GM21515 (cell line): ENCODE results near the gene RIC3.

Source experiments
- ATAC-seq: cut with Tn5 transposase; IDR thresholded peaks from one replicate; pipeline ENCODE4 v1.9.1; 2021; ENCODE audit not compliant: unreplicated experiment

Gene RIC3

DNA sequence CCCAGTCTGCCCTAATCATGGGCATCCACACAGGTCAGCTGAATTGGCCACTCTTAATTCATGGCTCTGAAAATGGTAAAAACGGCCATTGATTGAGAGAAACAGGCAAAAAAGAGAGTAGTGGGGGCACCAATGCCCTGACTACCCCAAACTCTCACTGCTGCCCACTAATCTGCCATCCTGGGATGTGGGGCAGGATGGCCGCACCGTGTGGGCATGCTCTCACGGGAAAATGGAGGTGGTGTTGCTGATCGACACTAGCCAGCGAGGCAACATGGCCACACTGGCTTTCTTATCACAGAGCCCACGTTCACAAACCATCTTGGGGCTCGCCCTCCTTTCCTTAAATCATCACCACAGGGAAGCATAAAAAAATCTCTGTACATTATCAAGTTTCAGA is 99.1 kb downstream of the RIC3 start:
- ATAC-seq = no peak

DNA sequence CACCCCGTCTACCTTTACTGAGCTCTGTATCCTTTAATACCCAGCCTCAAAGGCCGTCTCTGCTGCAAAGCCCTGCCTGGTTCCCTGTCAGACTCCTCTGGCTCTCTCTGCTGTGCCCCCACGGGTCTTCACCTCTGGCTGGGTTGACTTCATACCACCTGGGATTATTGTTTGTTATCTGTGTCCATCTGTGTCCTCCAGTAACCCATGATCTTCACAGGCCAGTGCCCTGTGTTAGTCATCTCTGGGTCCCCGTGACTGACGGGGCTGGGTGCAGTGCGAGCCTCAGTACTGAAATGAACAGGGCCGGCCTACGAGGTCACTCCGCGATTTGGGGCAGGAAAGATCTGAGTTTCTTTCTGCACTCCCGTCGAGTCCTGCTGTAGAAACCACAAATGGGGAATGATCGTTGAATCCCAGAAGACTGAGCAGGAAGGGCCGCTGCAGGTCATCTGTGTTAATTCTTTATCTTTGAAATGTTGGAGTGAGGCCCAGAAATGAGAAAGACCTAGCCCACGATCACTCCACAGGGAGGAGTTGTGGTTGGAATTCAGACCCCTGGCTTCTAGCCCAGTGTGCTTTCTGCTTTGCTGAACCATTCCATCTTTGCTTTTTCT is 100.1 kb downstream of the RIC3 start:
- no peak for ATAC-seq

DNA sequence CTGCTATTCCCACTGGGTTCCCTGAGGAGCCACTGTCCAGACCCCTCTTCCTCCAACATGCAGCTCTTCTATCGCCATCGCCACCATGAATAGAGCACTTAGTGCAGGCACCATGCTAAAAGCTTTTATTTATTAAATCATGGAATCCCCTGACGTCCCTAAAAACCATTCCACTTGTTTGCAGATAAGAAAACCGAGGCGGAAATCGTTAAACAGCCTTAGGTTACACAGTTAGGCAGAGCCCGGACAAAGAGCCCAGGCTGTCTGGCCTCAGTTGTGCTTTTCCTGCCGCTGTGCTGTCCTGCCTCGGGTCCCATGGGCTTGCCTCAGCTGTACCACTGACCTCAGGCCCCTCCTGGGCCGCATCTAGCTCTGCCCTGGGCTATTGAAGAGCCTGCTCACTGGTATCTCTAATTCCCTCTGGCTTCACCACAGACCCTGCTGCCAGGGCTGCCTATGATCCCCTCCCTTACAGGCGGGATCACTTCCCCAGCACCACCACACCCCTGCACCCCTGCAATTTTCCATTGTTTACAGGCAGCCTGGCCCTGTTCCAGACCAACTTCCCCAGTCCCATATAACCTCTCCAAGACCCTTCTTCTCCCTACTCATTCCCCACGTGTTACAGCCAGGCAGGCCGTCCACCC is 100.8 kb downstream of the RIC3 start:
- no peak for ATAC-seq

DNA sequence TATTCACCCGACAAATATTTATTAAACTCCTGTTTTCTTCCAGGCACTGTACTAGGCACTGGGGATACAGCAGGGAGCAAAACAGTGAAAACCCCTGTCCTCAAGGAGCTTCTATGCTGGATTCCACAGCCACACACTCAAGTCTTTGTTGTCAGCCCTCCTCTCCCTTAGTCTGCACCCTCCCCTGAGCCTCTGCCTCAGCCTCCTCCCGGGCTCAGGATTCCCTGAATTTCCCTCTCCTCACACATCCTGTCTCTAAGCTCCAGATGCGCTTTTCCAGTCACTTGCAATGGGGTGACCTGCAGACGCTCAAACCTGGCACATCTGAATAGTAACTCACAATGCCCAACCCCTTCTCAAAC is 101.3 kb downstream of the RIC3 start:
- ATAC-seq = no peak

DNA sequence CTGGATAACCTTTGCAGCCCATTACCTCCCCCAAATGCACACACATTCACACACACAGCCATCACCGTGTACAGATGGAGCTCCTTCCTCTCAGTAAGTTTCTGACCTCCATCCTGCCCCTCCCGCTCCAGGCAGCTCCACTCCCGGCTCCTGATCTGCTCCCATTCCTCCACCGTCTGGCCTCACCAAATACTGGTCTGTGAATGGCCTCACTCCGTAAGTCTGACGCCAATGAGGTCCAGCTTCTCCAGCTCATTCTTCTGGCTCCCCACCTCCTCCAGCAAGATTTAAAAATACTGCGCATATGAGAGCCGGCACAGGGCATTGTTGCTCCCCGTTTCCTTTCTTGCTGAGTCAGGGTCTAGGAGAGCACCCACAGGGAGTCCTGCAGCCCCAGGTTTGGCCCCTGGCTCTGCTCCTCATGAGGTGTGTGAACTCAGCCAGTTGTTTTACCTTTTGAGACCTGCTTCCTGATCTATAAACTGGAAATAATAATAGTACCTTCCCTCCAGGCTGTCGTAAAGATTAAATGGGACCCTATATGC is 101.8 kb downstream of the RIC3 start:
- no peak for ATAC-seq

DNA sequence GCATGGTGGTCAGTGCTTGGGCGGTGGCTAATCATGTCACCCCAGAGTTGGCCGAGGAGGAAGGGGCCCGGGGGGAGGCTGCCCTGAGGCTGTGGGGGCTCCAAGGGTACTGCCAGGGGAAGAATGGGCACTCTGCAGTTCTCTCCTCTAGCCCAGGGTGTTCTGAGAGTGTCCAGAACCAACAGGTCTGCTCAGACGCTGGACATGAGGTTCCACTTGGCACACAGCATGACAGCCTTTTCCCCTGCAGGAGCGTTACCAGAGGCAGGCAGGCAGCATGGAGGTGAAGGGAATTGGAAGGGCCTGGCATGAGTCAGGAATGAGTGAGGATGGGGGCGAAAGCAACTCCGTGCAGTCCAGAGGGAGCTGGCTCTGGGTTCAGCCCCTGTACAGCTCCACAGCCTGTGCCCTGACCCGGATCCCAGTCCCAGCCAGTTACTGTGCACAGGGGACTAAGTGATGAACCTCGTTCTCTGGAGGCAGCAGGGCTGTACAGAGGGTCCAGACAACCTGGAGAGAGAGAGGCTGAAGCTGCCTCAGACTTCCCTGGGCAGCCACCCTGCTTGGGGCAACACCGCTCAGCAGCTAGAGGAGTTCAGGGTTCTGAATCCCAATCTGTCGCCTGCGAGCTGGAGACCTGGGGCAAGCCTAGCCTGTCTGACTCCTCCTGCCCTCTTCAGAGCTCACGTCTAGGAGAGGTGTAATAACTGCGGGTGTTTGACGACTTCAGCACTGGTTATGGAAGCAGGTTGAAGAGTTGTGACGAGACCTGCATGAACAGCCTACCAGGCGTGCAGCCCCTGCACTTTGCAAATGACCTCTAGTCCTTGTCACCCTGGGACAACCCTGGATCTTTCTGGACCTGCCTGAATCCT is 102.6 kb downstream of the RIC3 start:
- no peak for ATAC-seq

DNA sequence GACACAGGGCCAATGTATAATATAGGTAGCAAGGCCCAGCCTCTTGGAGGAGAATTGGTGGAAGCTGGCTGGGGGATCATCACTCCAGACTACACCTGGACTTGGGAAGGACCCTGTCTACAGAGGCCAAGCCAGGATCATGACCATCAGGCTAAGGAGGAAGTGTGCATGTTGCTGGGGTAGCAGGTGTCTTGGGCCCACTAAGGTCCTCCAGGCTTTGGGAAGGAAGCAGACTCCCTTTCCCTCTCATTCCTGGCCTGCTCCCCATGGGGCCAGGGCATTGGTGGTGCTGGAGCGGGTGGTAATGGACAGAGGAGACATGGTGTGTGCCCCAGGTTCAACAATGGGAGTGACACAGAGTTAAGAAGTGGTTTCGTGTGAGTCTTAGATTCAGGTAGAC is 103.8 kb downstream of the RIC3 start:
- ATAC-seq = no peak

DNA sequence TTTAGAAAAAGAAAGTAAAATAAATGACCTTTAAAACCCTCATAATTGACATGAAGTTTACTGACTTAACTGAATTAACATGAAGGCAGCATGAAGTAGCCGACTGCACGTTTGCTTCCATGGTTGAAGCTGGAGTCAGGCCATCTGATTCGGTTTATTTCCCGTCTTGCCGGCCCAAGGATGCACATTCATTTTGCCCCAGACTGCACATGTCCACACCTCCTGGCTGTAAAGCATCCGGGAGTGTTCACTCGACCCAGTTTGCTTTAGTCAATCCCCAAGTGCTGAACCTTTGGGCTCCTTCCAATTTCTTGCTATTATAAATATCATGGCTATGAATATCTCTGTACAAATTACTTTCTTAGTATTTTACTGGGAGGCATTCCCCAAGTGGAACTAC is 105.5 kb downstream of the RIC3 start:
- ATAC-seq = no peak

DNA sequence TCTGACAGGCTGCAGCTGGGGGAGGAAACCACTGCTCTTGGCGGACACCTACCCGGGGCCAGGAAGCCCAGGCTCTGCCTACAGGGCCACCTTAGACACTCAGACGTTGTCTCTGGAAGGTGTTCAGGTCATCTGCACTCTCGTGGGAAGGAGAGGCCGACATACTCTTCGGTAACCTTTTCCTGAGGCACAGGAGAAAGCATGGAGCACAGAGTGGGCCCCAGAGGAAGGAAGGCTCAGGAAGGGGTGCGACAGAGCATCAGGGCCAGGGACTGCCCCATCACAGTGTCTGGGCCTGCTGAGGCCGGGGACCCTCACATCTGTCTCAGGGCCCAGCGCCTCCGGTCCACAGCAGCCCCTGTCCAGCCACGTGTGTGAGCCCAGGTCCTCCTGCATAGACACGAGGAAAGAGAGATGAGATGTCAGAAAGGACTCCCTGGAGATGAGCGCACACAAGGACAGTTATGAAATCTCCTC is 106.0 kb downstream of the RIC3 start:
- no peak for ATAC-seq

DNA sequence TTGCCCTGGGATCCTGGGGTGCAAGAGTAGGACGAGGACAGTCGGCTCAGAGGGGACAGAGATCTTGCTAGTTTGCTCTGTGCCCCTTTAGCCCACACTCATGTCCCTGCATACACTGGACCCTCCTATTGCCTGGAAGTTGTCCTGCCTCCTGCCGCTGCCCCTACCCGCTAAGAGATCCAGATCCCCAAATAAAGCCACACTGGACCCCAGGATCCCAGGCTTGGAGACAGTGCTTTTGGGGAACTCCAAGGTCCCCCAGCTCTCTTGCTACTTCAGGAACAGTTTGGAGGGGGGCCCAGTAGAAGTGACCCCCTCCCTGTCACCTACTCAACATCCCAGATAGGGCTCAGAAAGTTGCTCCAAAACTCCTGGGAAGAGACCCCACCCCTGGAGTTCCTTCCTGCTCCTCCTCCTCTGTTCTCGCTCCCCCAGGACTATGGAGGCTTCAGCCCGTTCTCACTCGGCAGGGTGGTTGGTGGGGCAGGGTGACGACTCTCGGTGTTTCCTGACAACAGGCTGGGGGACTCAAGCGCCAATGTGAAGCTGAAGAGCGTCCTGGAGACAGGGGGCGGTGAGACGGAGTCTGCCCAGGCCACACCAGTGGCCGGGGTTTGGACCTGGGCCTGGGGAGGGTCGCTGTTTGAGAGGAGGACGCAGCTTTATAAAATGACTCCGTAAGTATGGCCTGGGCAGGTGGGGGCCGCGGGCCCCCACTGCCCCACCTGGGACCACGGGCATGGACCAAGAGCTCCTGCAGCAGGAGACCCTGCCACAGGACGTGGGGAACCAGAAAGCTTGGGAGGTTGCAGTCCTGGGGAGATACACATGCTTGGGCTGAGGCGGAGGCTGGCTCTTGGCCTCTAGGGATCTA is 107.0 kb downstream of the RIC3 start:
- ATAC-seq = no peak

DNA sequence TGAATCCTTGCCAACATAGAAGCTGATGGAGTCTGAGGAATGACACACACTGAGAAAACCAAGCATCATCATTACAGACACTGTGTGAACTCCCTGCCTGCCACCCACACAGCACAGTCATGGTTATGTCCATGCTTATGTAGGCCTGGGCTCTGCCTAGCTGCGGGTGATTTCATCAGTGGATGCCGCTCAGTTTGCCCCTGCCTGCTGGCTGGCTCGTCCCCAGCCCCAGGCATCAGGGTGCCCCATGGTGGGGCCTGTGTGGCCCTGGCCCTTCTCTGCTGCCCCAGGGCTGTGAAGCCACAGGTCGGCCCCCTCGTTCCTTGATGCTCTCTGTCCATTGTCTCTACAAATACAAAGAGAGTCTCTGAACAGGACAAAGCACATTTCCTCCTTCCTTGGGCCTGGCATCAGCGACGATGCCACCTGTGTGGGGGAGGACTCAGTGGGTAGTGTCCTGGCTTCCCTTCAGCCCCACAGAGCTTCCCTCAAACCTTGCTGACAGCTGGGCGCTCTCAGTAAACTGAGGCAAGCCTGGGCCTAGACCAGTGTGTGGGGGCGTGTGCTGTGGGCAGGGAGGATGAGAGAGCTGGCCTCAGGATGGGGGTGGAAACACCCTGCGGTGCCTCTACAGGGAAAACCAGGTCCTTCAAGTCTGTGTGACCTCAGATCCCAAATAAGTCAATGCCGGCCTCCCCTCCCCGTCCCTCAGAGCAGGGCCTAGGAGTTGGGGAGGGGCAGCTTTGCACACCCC is 107.8 kb downstream of the RIC3 start:
- no peak for ATAC-seq

DNA sequence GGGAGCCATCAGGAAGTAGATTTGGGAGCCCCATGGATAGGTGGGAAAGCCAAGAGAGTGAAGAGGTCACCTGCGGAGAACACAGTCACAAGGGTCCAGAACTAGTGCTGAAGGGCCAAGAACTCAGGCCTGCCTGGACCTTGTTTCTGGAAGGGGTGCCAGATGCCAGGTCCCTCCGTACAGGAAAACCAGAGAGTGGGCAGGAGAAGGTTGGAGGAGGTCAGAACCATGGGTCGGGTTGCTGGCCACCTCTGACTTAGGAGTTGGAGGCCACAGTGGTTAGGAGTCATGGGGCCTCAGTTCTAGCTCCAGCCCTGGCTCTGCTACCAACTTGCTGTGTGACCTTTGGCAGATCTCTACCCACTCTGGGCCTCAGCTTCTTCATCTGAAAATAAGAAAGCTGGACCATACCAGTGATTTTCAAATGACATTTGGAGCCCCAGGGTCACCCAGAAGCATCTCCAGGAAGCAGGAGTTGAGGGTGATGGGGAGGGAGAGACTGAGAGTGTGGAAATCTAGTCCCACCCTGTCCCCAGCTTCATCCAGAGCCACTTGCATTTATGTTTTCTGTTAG is 108.6 kb downstream of the RIC3 start:
- no peak for ATAC-seq

DNA sequence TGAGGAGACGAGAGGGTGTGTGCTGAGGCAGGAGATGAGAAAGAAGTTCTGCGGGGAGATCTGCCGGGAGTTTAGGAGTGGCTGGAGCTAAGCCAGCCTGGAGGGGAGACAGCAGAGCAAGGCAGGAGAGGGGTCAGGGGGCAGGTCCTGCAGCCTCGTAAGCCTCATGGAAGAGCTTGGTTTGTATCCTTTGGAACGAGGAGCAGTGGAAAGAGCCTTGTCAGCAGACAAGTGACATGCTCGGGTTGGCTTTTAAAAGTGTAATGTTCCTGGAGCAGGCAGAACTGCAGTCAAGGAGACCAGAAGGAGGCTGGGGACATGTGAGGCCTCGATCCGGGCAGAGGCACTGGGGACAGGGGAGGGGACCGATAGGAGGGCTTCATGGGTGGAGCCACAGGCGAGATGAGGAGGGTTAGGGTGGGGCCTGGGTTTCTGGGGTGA is 109.2 kb downstream of the RIC3 start:
- ATAC-seq = no peak

DNA sequence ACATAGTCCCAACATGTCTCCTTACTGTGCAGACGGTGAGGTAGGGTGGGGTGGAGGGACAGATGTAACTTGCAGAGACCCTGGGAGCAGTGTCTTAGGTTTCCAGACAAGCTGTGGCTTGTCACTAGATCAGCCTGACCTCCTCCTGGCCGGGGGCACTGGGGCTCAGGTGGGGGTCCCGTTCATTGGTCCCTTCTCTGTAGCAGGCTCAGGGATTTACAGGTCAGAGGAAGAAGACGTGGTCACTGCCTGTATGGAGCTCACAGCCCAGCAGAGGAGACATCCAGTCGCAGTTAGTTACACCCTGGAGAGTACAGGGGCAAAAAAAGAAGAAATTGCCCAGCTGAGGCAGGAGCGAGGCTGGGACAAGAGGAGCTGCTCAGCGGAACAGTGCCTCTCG is 109.8 kb downstream of the RIC3 start:
- no peak for ATAC-seq

DNA sequence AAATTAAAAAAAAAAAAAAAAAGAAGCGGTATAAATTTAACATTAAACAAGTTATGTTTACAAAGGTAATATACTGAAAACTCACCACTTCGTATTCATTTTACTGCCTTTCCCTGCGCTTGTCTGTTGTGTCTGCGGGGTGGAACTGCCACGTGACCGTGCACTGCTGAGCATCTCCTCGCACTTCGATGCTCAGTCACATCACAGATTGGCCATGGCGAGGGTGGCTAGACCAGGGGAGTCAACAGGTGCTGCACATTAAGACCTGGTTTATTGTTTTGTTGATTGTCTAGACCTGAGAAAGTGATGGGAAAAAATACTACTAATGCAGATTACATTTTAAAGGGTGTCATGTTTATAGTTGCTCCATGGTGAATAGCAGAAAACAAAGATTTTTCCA is 110.6 kb downstream of the RIC3 start:
- no peak for ATAC-seq

DNA sequence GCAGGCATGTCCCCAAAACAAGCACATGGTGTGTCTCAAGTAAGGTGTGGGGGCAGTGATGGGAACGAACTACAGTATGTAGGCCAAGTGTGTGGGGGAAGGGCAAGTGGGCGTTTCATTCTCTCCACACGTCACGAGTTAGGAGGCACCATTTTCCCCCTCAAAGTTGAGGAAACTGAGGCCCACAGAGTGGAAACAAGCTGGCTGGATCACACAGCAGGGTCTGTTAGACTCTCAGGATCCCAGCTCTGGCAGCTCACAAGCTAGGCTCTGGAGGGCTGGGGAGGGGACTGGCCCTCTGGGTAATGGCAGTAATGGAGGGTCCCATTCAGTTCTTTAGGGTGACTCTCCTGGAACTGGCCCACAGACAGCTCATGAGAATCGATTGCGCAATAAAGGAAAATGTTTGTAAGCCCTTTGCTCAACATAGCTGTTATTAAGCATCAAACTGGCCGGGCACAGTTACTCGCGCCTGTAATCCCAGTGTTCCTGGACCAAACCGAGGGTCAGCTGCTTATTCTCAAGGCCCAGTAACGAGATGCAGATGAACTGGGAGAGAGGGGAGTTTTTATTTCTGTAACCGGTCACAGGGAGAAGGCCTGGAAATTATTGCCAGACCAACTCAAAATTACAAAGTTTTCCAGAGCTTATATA is 111.9 kb downstream of the RIC3 start:
- no peak for ATAC-seq
